HL-60 (cell line): ENCODE results near the gene ATL1.

Source experiments
- SPI1 ChIP-seq: IDR thresholded peaks from 2 replicates; pipeline ENCODE4 v1.6.1; 2012; ENCODE audit warnings: low read depth, mild to moderate bottlenecking, borderline replicate concordance
- TF ChIP-seq, protein P1 (sequence below): IDR thresholded peaks from one replicate; pipeline ENCODE4 v1.5.1; 2011; ENCODE audit warnings: low read length, control low read depth, inconsistent platforms; ENCODE audit not compliant: insufficient read depth

DNA sequence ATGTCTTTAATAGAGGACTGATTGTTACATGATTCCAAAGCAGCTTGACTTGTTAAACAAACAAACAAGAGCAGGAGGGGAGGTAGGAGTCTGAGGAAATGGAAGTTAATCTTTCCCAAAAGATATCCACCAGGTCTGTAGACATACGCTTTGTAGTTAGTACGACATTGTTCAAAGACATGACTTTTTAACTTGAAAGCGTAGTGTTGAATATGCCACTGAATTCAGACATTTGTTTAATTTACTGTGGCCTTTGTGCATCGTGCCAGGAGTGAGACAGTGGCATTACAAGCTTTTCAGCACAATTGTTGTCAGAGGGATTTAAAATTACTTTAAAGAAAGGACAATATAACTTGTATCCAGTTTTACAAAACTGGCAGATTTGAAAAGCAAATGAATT lies 55.1 kb downstream of the ATL1 start:
- no peak for TF ChIP-seq SPI1
- TF ChIP-seq, protein P1, sequence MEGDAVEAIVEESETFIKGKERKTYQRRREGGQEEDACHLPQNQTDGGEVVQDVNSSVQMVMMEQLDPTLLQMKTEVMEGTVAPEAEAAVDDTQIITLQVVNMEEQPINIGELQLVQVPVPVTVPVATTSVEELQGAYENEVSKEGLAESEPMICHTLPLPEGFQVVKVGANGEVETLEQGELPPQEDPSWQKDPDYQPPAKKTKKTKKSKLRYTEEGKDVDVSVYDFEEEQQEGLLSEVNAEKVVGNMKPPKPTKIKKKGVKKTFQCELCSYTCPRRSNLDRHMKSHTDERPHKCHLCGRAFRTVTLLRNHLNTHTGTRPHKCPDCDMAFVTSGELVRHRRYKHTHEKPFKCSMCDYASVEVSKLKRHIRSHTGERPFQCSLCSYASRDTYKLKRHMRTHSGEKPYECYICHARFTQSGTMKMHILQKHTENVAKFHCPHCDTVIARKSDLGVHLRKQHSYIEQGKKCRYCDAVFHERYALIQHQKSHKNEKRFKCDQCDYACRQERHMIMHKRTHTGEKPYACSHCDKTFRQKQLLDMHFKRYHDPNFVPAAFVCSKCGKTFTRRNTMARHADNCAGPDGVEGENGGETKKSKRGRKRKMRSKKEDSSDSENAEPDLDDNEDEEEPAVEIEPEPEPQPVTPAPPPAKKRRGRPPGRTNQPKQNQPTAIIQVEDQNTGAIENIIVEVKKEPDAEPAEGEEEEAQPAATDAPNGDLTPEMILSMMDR: no peak
